HepG2 (cell line): ENCODE data around the gene TSTD1.

Experiments
- FOSL2 ChIP-seq: sonication (generic); formaldehyde crosslinking; IDR thresholded peaks from 2 replicates; pipeline ENCODE4 v1.4.0; 2020; ENCODE audit warnings: missing genetic modification reagents
- FOXM1 ChIP-seq: sonication (generic); formaldehyde crosslinking; IDR thresholded peaks from 2 replicates; pipeline ENCODE4 v1.5.0; 2020; ENCODE audit warnings: missing genetic modification reagents
- POLR2AphosphoS5 ChIP-seq: IDR thresholded peaks from 2 replicates; pipeline ENCODE4 v1.6.1; 2012; ENCODE audit warnings: low read depth, low read length
- RNF2 ChIP-seq: fragments of 450-650 bp; conservative IDR thresholded peaks from 2 replicates; pipeline ENCODE4 v1.6.1; 2016; ENCODE audit warnings: low read depth
- SOX6 ChIP-seq, 2 experiments: fragments of 450-650 bp in 1 of 2; sonication (generic) in 1 of 2; formaldehyde crosslinking in 1 of 2; IDR thresholded peaks; 2 replicates each; pipeline versions ENCODE4 v1.4.0 to v1.6.1; 2017 to 2020; ENCODE audit warnings: antibody characterized with exemption in 1 of 2, mild to moderate bottlenecking in 1 of 2, missing genetic modification reagents in 1 of 2
- TP53 ChIP-seq: sonication (generic); formaldehyde crosslinking; conservative IDR thresholded peaks from 2 replicates; pipeline ENCODE4 v1.4.0; 2020; ENCODE audit warnings: missing genetic modification reagents
- ZC3H4 ChIP-seq: sonication (generic); formaldehyde crosslinking; IDR thresholded peaks from 2 replicates; pipeline ENCODE4 v1.4.0; 2020; ENCODE audit warnings: missing genetic modification reagents, borderline replicate concordance
- ZNF547 ChIP-seq: sonication (generic); formaldehyde crosslinking; IDR thresholded peaks from 2 replicates; pipeline ENCODE4 v1.5.1; 2020; ENCODE audit warnings: mild to moderate bottlenecking, missing genetic modification reagents
- ZNF776 ChIP-seq: sonication (generic); formaldehyde crosslinking; IDR thresholded peaks from 2 replicates; pipeline ENCODE4 v1.4.0; 2020; ENCODE audit warnings: mild to moderate bottlenecking, missing genetic modification reagents
- TF ChIP-seq, protein P1 (sequence below): sonication (generic); formaldehyde crosslinking; IDR thresholded peaks from 2 replicates; pipeline ENCODE4 v1.4.0; 2020; ENCODE audit warnings: mild to moderate bottlenecking, missing genetic modification reagents, borderline replicate concordance
- TF ChIP-seq, protein P2 (sequence below): IDR thresholded peaks from 2 replicates; pipeline ENCODE4 v1.6.1; 2016; ENCODE audit warnings: missing biosample characterization, missing genetic modification reagents, low read depth
- TF ChIP-seq, protein P3 (sequence below): sonication (generic); formaldehyde crosslinking; IDR thresholded peaks from 2 replicates; pipeline ENCODE4 v1.5.0; 2020; ENCODE audit warnings: mild to moderate bottlenecking, missing genetic modification reagents, moderate library complexity
- TF ChIP-seq, protein P4 (sequence below): sonication (generic); formaldehyde crosslinking; IDR thresholded peaks from 2 replicates; pipeline ENCODE4 v1.5.1; 2020; ENCODE audit warnings: mild to moderate bottlenecking, missing genetic modification reagents, borderline replicate concordance

DNA sequence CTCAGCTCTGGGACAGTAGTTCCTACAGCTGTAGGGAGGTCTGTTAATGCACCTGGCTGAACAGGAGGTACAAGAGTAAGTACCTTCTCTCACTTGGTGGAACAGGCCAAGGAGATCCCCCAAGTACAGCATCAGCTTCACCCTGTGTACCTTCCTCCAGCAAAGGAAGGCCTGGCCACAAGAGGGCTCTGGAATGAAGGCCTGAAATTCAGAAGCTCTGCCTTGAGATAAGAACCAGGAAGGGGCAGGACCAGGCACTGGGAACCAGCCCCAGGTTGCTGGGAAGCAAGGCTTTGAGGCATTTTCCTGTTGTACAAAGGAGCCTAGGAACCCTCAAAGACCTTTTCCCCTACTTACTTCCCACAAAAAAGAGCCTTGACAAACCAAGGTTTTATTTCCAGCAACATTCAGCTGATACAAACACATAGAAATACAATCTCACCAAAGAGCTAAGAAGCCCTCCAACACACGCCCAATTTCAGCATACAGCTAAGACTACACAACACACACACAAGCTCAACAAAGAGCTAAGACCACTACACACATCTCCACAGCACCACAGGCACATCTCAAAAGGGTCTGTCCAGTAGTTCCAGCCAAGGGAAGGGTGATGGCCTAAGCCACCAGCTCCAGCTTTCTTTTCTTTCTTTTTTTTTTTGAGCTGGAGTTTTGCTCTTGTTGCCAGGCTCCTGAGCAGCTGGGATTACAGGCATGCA is 41.3 kb downstream of the TSTD1 start:
- TF ChIP-seq TP53 (CRISPR knock-in tag): no peak
- TF ChIP-seq ZC3H4 (CRISPR knock-in tag): no peak
- no peak for TF ChIP-seq FOSL2 (CRISPR knock-in tag)
- TF ChIP-seq, protein P1, sequence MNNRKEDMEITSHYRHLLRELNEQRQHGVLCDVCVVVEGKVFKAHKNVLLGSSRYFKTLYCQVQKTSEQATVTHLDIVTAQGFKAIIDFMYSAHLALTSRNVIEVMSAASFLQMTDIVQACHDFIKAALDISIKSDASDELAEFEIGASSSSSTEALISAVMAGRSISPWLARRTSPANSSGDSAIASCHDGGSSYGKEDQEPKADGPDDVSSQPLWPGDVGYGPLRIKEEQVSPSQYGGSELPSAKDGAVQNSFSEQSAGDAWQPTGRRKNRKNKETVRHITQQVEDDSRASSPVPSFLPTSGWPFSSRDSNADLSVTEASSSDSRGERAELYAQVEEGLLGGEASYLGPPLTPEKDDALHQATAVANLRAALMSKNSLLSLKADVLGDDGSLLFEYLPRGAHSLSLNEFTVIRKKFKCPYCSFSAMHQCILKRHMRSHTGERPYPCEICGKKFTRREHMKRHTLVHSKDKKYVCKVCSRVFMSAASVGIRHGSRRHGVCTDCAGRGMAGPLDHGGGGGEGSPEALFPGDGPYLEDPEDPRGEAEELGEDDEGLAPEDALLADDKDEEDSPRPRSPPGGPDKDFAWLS: no peak
- TF ChIP-seq, protein P2, sequence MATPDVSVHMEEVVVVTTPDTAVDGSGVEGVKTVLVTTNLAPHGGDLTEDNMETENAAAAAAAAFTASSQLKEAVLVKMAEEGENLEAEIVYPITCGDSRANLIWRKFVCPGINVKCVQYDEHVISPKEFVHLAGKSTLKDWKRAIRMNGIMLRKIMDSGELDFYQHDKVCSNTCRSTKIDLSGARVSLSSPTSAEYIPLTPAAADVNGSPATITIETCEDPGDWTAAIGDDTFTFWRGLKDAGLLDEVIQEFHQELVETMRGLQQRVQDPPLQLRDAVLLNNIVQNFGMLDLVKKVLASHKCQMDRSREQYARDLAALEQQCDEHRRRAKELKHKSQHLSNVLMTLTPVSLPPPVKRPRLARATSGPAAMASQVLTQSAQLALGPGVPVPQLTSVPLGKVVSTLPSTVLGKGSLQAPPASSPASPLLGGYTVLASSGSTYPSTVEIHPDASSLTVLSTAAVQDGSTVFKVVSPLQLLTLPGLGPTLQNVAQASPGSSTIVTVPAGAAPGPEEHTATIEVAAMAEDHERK (CRISPR knock-in tag): no peak
- no peak for TF ChIP-seq FOXM1 (CRISPR knock-in tag)
- TF ChIP-seq POLR2AphosphoS5: no peak
- no peak for TF ChIP-seq RNF2
- TF ChIP-seq ZNF776 (CRISPR knock-in tag): no peak
- TF ChIP-seq, protein P3, sequence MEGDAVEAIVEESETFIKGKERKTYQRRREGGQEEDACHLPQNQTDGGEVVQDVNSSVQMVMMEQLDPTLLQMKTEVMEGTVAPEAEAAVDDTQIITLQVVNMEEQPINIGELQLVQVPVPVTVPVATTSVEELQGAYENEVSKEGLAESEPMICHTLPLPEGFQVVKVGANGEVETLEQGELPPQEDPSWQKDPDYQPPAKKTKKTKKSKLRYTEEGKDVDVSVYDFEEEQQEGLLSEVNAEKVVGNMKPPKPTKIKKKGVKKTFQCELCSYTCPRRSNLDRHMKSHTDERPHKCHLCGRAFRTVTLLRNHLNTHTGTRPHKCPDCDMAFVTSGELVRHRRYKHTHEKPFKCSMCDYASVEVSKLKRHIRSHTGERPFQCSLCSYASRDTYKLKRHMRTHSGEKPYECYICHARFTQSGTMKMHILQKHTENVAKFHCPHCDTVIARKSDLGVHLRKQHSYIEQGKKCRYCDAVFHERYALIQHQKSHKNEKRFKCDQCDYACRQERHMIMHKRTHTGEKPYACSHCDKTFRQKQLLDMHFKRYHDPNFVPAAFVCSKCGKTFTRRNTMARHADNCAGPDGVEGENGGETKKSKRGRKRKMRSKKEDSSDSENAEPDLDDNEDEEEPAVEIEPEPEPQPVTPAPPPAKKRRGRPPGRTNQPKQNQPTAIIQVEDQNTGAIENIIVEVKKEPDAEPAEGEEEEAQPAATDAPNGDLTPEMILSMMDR: peak; percentile 84
- TF ChIP-seq ZNF547 (CRISPR knock-in tag): no peak
- TF ChIP-seq, protein P4, sequence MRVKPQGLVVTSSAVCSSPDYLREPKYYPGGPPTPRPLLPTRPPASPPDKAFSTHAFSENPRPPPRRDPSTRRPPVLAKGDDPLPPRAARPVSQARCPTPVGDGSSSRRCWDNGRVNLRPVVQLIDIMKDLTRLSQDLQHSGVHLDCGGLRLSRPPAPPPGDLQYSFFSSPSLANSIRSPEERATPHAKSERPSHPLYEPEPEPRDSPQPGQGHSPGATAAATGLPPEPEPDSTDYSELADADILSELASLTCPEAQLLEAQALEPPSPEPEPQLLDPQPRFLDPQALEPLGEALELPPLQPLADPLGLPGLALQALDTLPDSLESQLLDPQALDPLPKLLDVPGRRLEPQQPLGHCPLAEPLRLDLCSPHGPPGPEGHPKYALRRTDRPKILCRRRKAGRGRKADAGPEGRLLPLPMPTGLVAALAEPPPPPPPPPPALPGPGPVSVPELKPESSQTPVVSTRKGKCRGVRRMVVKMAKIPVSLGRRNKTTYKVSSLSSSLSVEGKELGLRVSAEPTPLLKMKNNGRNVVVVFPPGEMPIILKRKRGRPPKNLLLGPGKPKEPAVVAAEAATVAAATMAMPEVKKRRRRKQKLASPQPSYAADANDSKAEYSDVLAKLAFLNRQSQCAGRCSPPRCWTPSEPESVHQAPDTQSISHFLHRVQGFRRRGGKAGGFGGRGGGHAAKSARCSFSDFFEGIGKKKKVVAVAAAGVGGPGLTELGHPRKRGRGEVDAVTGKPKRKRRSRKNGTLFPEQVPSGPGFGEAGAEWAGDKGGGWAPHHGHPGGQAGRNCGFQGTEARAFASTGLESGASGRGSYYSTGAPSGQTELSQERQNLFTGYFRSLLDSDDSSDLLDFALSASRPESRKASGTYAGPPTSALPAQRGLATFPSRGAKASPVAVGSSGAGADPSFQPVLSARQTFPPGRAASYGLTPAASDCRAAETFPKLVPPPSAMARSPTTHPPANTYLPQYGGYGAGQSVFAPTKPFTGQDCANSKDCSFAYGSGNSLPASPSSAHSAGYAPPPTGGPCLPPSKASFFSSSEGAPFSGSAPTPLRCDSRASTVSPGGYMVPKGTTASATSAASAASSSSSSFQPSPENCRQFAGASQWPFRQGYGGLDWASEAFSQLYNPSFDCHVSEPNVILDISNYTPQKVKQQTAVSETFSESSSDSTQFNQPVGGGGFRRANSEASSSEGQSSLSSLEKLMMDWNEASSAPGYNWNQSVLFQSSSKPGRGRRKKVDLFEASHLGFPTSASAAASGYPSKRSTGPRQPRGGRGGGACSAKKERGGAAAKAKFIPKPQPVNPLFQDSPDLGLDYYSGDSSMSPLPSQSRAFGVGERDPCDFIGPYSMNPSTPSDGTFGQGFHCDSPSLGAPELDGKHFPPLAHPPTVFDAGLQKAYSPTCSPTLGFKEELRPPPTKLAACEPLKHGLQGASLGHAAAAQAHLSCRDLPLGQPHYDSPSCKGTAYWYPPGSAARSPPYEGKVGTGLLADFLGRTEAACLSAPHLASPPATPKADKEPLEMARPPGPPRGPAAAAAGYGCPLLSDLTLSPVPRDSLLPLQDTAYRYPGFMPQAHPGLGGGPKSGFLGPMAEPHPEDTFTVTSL (CRISPR knock-in tag): no peak
- TF ChIP-seq SOX6 (IDR thresholded peaks at IDR 0.05): no peak
- TF ChIP-seq SOX6 (CRISPR knock-in tag; IDR thresholded peaks at IDR 0.05): no peak
